Loucy (cell line): ENCODE measurements around the gene SKIC2.

Experiments
- CTCF ChIP-seq: fragments of 200-600 bp; sonication (generic); conservative IDR thresholded peaks from 2 replicates; pipeline ENCODE4 v1.5.1; 2014; ENCODE audit warnings: mild to moderate bottlenecking, antibody characterized with exemption, low read length
- EZH2phosphoT487 ChIP-seq: fragments of 200-600 bp; IDR thresholded peaks from 2 replicates; pipeline ENCODE4 v1.6.1; 2018; ENCODE audit warnings: antibody characterized with exemption, mild to moderate bottlenecking, moderate library complexity, borderline replicate concordance

- TF ChIP-seq EZH2phosphoT487 (no peak), CTCF (no peak)
Measured at GRCh38 chr6:31948753-31949413, 10.1 kb upstream of the SKIC2 start.
